ENCODE data around the gene CDKAL1. TPM values are rescaled to one million over a fixed set of nuclear protein-coding genes. Genes with fewer than 3 reads are reported as not detected.

The CDKAL1 gene
- total RNA-seq, 1 donor from 2014 or later, result 34.3 TPM

- Mint-ChIP-seq H3K4me1 (ENCODE audit: low read depth) (peaks cover 5% of the 10 kb centered on the region), H3K4me3 (ENCODE audit: low read depth) (no peak overlapping the region), H3K27ac (no peak overlapping the region), H3K36me3 (ENCODE audit: insufficient read depth) (peaks cover 7% of the 10 kb centered on the region), H3K9me3 (ENCODE audit: low read depth) (no peaks in the 10 kb centered on the region), H3K27me3 (no peaks in the 10 kb centered on the region)
- TF ChIP-seq CTCF (IDR thresholded peaks at IDR 0.05; ENCODE audit: unreplicated experiment), result no peak
- no peak for DNase-seq (ENCODE audit: low spot score, unreplicated experiment)
Observed at GRCh38 chr6:21176197-21176596, 641.9 kb downstream of the CDKAL1 start.

GRCh38 chr6:21180155-21180554 is 645.9 kb downstream of the CDKAL1 start:
- peaks cover 6% of the 10 kb centered on the region for H3K4me1 Mint-ChIP-seq (ENCODE audit: low read depth)
- H3K27me3 Mint-ChIP-seq, result no peaks in the 10 kb centered on the region
- no peak overlapping the region for H3K27ac Mint-ChIP-seq

GRCh38 chr6:21180800-21181337 is 646.6 kb downstream of the CDKAL1 start:
- no peak overlapping the region for H3K27ac Mint-ChIP-seq

More at GRCh38 chr6:21180155-21180554, 645.9 kb downstream of the CDKAL1 start:
- Mint-ChIP-seq H3K9me3 (ENCODE audit: low read depth) (no peaks in the 10 kb centered on the region), H3K36me3 (ENCODE audit: insufficient read depth) (peaks cover 3% of the 10 kb centered on the region), H3K4me3 (ENCODE audit: low read depth) (no peak overlapping the region)
- TF ChIP-seq CTCF (IDR thresholded peaks at IDR 0.05; ENCODE audit: unreplicated experiment), result no peak
- DNase-seq (ENCODE audit: low spot score, unreplicated experiment), result no peak

GRCh38 chr6:21181866-21182265 is 647.6 kb downstream of the CDKAL1 start:
- no peak for DNase-seq (ENCODE audit: low spot score, unreplicated experiment)
- H3K36me3 Mint-ChIP-seq (ENCODE audit: insufficient read depth), result peaks cover 3% of the 10 kb centered on the region
- H3K4me3 Mint-ChIP-seq (ENCODE audit: low read depth), result no peak overlapping the region
- no peaks in the 10 kb centered on the region for H3K27me3 Mint-ChIP-seq
- H3K9me3 Mint-ChIP-seq (ENCODE audit: low read depth), result no peaks in the 10 kb centered on the region
- H3K4me1 Mint-ChIP-seq (ENCODE audit: low read depth), result peaks cover 12% of the 10 kb centered on the region
- no peak overlapping the region for H3K27ac Mint-ChIP-seq
- TF ChIP-seq CTCF (IDR thresholded peaks at IDR 0.05; ENCODE audit: unreplicated experiment), result no peak

More at GRCh38 chr6:21180800-21181337, 646.6 kb downstream of the CDKAL1 start:
- Mint-ChIP-seq H3K4me3 (ENCODE audit: low read depth) (no peak overlapping the region), H3K27me3 (no peaks in the 10 kb centered on the region), H3K36me3 (ENCODE audit: insufficient read depth) (peaks cover 3% of the 10 kb centered on the region), H3K4me1 (ENCODE audit: low read depth) (peaks cover 11% of the 10 kb centered on the region), H3K9me3 (ENCODE audit: low read depth) (no peaks in the 10 kb centered on the region)
- DNase-seq (ENCODE audit: low spot score, unreplicated experiment), result no peak
- no peak for TF ChIP-seq CTCF (IDR thresholded peaks at IDR 0.05; ENCODE audit: unreplicated experiment)

GRCh38 chr6:21182589-21182988 is 648.3 kb downstream of the CDKAL1 start:
- Mint-ChIP-seq H3K4me3 (ENCODE audit: low read depth) (no peak overlapping the region), H3K27ac (no peak overlapping the region), H3K27me3 (no peaks in the 10 kb centered on the region), H3K36me3 (ENCODE audit: insufficient read depth) (peaks cover 3% of the 10 kb centered on the region), H3K9me3 (ENCODE audit: low read depth) (no peaks in the 10 kb centered on the region), H3K4me1 (ENCODE audit: low read depth) (peaks cover 12% of the 10 kb centered on the region)
- DNase-seq (ENCODE audit: low spot score, unreplicated experiment), result no peak
- no peak for TF ChIP-seq CTCF (IDR thresholded peaks at IDR 0.05; ENCODE audit: unreplicated experiment)

All from progenitor cell of endocrine pancreas (in vitro differentiated cells).